HepG2 (cell line): Measurements from ENCODE around the gene SRD5A1. TPM values are rescaled to one million over a fixed set of nuclear protein-coding genes. Genes with fewer than 3 reads are reported as not detected.

Experiments used
- ATAC-seq: fragments of 200-7000 bp; cut with Tn5 transposase; 3 replicates; pipeline ENCODE4 v1.9.1; 2020; ENCODE audit warnings: mild to moderate bottlenecking, moderate library complexity
- BruUV-seq: library from RNA; stranded (reverse); fragments of 400-500 nt; replicated peaks from 2 replicates; lab custom pipeline; 2021; lab: Mats Ljungman, UMichigan
- CTCF ChIA-PET: fragments of 300-600 bp; formaldehyde crosslinking; extraction: SDS; loops from one replicate; lab custom pipeline; 2021; ENCODE audit warnings: low total read pairs, inconsistent platforms, low intra/inter-chr PET ratio; lab: Yijun Ruan, JAX
- POLR2A ChIA-PET: fragments of 350-600 bp; sonication (Branson Sonifier 250); formaldehyde crosslinking; loops from one replicate; lab custom pipeline; 2020; ENCODE audit warnings: antibody characterized with exemption, inconsistent platforms; lab: Yijun Ruan, JAX
- DNase-seq: peaks from one replicate; pipeline ENCODE4 v3.0.0-alpha.2; 2015; ENCODE audit warnings: low spot score
- FAIRE-seq: peaks from 3 replicates; lab custom pipeline; 2011; peaks lifted over from hg19 to GRCh38; lab: Jason Lieb, UNC
- H2AFZ ChIP-seq: one replicate; pipeline ENCODE4 v1.6.1; 2011; ENCODE audit warnings: low read length, inconsistent platforms
- H3K27ac ChIP-seq: fragments of 300-600 bp; 3 replicates; pipeline ENCODE4 v1.8.0; 2011; ENCODE audit warnings: mixed run types, mild to moderate bottlenecking, mixed read lengths, low read length, inconsistent platforms; ENCODE audit not compliant: insufficient read depth; ENCODE audit errors: extremely low read length
- H3K27me3 ChIP-seq, 2 experiments: fragments of 200-600 bp in 1 of 2; 2 replicates in 1 of 2; 3 replicates in 1 of 2; pipeline versions ENCODE4 v1.6.0 to v1.8.0; 2011; ENCODE audit warnings: low read length in 2 of 2, mild to moderate bottlenecking in 2 of 2, moderate library complexity in 2 of 2, inconsistent platforms in 1 of 2; ENCODE audit not compliant: insufficient read depth in 2 of 2, control insufficient read depth in 1 of 2
- H3K36me3 ChIP-seq, 2 experiments: fragments of 200-600 bp in 1 of 2; replicated peaks in 1 of 2; 2 replicates in 1 of 2; 3 replicates in 1 of 2; pipeline versions ENCODE4 v1.5.1 to v1.8.0; 2011; ENCODE audit warnings: low read length in 2 of 2, inconsistent platforms in 1 of 2; ENCODE audit not compliant: insufficient read depth in 2 of 2, control insufficient read depth in 1 of 2
- H3K4me1 ChIP-seq: 2 replicates; pipeline ENCODE4 v1.5.1; 2012; ENCODE audit warnings: low read length, inconsistent platforms; ENCODE audit not compliant: insufficient read depth
- H3K4me2 ChIP-seq: 2 replicates; pipeline ENCODE4 v1.6.0; 2011; ENCODE audit warnings: low read depth, low read length, inconsistent platforms
- H3K4me3 ChIP-seq, 3 experiments: fragments of 200-600 bp in 1 of 3; sonication (generic), shearing (Covaris generic) in 1 of 3; replicated peaks in 1 of 3; 2 replicates each; pipeline ENCODE4 v1.5.1; 2011 to 2016; ENCODE audit warnings: low read length in 3 of 3, inconsistent platforms in 2 of 3, low read depth in 2 of 3, mild to moderate bottlenecking in 2 of 3, control low read depth in 1 of 3, mixed read lengths in 1 of 3; ENCODE audit not compliant: insufficient read depth in 1 of 3
- H3K79me2 ChIP-seq: one replicate; pipeline ENCODE4 v1.6.1; 2011; ENCODE audit warnings: low read length, inconsistent platforms; ENCODE audit not compliant: insufficient read depth
- H3K9ac ChIP-seq: 2 replicates; pipeline ENCODE4 v1.6.0; 2011; ENCODE audit warnings: mild to moderate bottlenecking, low read depth, low read length, inconsistent platforms; ENCODE audit not compliant: insufficient read depth
- H3K9me3 ChIP-seq: 2 replicates; pipeline ENCODE4 v1.5.1; 2012; ENCODE audit warnings: mild to moderate bottlenecking, low read length
- H4K20me1 ChIP-seq: 2 replicates; pipeline ENCODE4 v1.6.0; 2011; ENCODE audit warnings: inconsistent platforms, mild to moderate bottlenecking, low read length, moderate library complexity; ENCODE audit not compliant: insufficient read depth
- EP300 ChIP-seq, 3 experiments: sonication (generic) in 1 of 3; formaldehyde crosslinking in 1 of 3; IDR thresholded peaks; 2 replicates each; pipeline versions ENCODE4 v1.5.1 to v1.6.1; 2011 to 2020; ENCODE audit warnings: low read depth in 2 of 3, low read length in 2 of 3, borderline replicate concordance in 1 of 3, improper control_type of control experiment in 1 of 3, mild to moderate bottlenecking in 1 of 3, missing genetic modification reagents in 1 of 3, moderate library complexity in 1 of 3
- HNF4G ChIP-seq, 2 experiments: sonication (generic) in 1 of 2; formaldehyde crosslinking in 1 of 2; IDR thresholded peaks; 2 replicates each; pipeline versions ENCODE4 v1.4.0 to v1.6.1; 2011 to 2020; ENCODE audit warnings: borderline replicate concordance in 2 of 2, low read depth in 2 of 2, mild to moderate bottlenecking in 2 of 2, low read length in 1 of 2, missing genetic modification reagents in 1 of 2, moderate library complexity in 1 of 2
- MED1 ChIP-seq: sonication (generic); formaldehyde crosslinking; IDR thresholded peaks from 2 replicates; pipeline ENCODE4 v1.4.0; 2020; ENCODE audit warnings: missing genetic modification reagents
- PITX1 ChIP-seq: sonication (generic); formaldehyde crosslinking; IDR thresholded peaks from 2 replicates; pipeline ENCODE4 v1.5.1; 2020; ENCODE audit warnings: mild to moderate bottlenecking, missing genetic modification reagents
- SAP130 ChIP-seq: IDR thresholded peaks from 2 replicates; pipeline ENCODE4 v1.6.1; 2016; ENCODE audit warnings: low read depth
- ZNF24 ChIP-seq: fragments of 450-650 bp; IDR thresholded peaks from 2 replicates; pipeline ENCODE4 v1.6.1; 2017; ENCODE audit warnings: antibody characterized with exemption, mild to moderate bottlenecking
- WGBS: methylation state at CpG from one replicate; pipeline ENCODE4 v1.1.6; 2017; ENCODE audit warnings: low lambda C conversion rate; 5-methylcytosine and 5-hydroxymethylcytosine counted together
- in situ Hi-C: cut with HindIII; loops from 2 replicates; pipeline ENCODE4 v1.10.0; 2017; ENCODE audit warnings: low pct_unique_long_range_greater_than_20kb; ENCODE audit not compliant: extremely low pct_ligation_motif_present
- intact Hi-C: fragments of 100-400 bp; cut with micrococcal nuclease; formaldehyde crosslinking; loops from one replicate; pipeline ENCODE4 v1.10.0; 2022; ENCODE audit not compliant: unreplicated experiment
- polyA plus RNA-seq, 8 experiments: library from polyadenylated mRNA; depleted of rRNA in 3 of 8; stranded (reverse) in 7 of 8; unstranded in 1 of 8; fragments of >200 nt; fragmentation: Illumina TruSeq in 4 of 8; extraction: Trizol in 4 of 8; gene quantifications; 2 replicates each; pipeline versions ENCODE4 v1.2.1 to v1.2.3, GENCODE V29; 2011 to 2016; ENCODE audit warnings: low read depth in 4 of 8, missing spikeins in 1 of 8, mixed read lengths in 1 of 8; ENCODE audit not compliant: insufficient read depth in 1 of 8
- total RNA-seq, 5 experiments: library from RNA; depleted of rRNA; stranded (reverse); fragments of >200 nt; fragmentation: Illumina TruSeq; extraction: Trizol; gene quantifications; 2 replicates each; pipeline ENCODE4 v1.2.3, GENCODE V29; 2016; ENCODE audit warnings: low read depth in 1 of 5
- TF ChIP-seq, protein P1 (sequence below): sonication (generic); formaldehyde crosslinking; IDR thresholded peaks from 2 replicates; pipeline ENCODE4 v1.5.1; 2020; ENCODE audit warnings: missing genetic modification reagents, mild to moderate bottlenecking, borderline replicate concordance
- TF ChIP-seq, protein P2 (sequence below): sonication (generic); formaldehyde crosslinking; IDR thresholded peaks from 2 replicates; pipeline ENCODE4 v1.4.0; 2020; ENCODE audit warnings: mild to moderate bottlenecking, missing genetic modification reagents
- TF ChIP-seq, protein P3 (sequence below): sonication (generic); formaldehyde crosslinking; conservative IDR thresholded peaks from 2 replicates; pipeline ENCODE4 v1.8.0; 2022; ENCODE audit warnings: low read depth, missing genetic modification reagents
- TF ChIP-seq, protein P4 (sequence below): sonication (generic); formaldehyde crosslinking; IDR thresholded peaks from 2 replicates; pipeline ENCODE4 v1.5.1; 2020; ENCODE audit warnings: mild to moderate bottlenecking, moderate library complexity, missing genetic modification reagents

SRD5A1 gene
- total and polyA plus RNA-seq, 2 of the 13 experiments (the other 11 are each of a cell fraction or from before 2014, with no cell fraction given), result 6.1 to 9.9 TPM

DNA sequence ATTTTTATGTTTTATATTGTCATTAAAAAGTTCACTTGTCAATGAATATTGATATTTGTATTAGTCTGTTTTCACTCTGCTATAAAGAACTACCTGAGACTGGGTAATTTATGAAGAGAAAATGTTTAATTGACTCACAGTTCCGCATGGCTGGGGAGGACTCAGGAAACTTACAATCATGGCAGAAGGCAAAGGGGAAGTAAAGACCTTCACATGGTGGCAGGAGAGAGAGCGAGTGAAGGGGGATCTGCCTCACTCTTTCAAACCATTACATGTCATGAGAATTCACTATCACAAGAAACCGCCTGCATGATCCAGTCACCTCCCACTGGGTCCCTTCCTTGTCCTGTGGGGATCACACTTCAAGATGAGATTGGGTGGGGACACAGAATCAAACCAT lies 27.4 kb downstream of the SRD5A1 start:
- Histone ChIP-seq H3K36me3 (peaks cover 2 to 29% of the 10 kb centered on the region in 2 experiments; a peak in 3 of 5 replicates), H3K79me2 (no peaks in the 10 kb centered on the region), H3K4me1 (no peaks in the 10 kb centered on the region), H3K27me3 (no peaks in the 10 kb centered on the region), H4K20me1 (no peaks in the 10 kb centered on the region), H3K4me3 (no peak overlapping the region), H3K9me3 (no peaks in the 10 kb centered on the region), H3K9ac (no peak overlapping the region), H3K27ac (no peak overlapping the region), H2AFZ (no peak overlapping the region), H3K4me2 (no peak overlapping the region)
- POLR2A ChIA-PET, result no interaction called here
- no peak for ATAC-seq
- CTCF ChIA-PET, result no interaction called here
- in situ Hi-C loops, result no loop called here
- no peak for FAIRE-seq
- intact Hi-C loops, result no loop called here
- BruUV-seq, result no TSS peak
- WGBS, result 97% methylated on average over 3 of the region's 3 CpGs
- TF ChIP-seq, protein P1, sequence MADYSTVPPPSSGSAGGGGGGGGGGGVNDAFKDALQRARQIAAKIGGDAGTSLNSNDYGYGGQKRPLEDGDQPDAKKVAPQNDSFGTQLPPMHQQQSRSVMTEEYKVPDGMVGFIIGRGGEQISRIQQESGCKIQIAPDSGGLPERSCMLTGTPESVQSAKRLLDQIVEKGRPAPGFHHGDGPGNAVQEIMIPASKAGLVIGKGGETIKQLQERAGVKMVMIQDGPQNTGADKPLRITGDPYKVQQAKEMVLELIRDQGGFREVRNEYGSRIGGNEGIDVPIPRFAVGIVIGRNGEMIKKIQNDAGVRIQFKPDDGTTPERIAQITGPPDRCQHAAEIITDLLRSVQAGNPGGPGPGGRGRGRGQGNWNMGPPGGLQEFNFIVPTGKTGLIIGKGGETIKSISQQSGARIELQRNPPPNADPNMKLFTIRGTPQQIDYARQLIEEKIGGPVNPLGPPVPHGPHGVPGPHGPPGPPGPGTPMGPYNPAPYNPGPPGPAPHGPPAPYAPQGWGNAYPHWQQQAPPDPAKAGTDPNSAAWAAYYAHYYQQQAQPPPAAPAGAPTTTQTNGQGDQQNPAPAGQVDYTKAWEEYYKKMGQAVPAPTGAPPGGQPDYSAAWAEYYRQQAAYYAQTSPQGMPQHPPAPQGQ (CRISPR knock-in tag), result no peak
- no peak for TF ChIP-seq ZNF24
- no peak for TF ChIP-seq HNF4G (IDR thresholded peaks at IDR 0.05; ENCODE audit: borderline replicate concordance, low read depth, low read length)
- TF ChIP-seq HNF4G (CRISPR knock-in tag; IDR thresholded peaks at IDR 0.05; ENCODE audit: borderline replicate concordance, low read depth), result no peak
- TF ChIP-seq SAP130 (CRISPR knock-in tag), result no peak
- no peak for TF ChIP-seq MED1 (CRISPR knock-in tag)
- TF ChIP-seq, protein P2, sequence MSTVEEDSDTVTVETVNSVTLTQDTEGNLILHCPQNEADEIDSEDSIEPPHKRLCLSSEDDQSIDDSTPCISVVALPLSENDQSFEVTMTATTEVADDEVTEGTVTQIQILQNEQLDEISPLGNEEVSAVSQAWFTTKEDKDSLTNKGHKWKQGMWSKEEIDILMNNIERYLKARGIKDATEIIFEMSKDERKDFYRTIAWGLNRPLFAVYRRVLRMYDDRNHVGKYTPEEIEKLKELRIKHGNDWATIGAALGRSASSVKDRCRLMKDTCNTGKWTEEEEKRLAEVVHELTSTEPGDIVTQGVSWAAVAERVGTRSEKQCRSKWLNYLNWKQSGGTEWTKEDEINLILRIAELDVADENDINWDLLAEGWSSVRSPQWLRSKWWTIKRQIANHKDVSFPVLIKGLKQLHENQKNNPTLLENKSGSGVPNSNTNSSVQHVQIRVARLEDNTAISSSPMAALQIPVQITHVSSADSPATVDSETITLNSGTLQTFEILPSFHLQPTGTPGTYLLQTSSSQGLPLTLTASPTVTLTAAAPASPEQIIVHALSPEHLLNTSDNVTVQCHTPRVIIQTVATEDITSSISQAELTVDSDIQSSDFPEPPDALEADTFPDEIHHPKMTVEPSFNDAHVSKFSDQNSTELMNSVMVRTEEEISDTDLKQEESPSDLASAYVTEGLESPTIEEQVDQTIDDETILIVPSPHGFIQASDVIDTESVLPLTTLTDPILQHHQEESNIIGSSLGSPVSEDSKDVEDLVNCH (CRISPR knock-in tag), result no peak
- TF ChIP-seq, protein P3, sequence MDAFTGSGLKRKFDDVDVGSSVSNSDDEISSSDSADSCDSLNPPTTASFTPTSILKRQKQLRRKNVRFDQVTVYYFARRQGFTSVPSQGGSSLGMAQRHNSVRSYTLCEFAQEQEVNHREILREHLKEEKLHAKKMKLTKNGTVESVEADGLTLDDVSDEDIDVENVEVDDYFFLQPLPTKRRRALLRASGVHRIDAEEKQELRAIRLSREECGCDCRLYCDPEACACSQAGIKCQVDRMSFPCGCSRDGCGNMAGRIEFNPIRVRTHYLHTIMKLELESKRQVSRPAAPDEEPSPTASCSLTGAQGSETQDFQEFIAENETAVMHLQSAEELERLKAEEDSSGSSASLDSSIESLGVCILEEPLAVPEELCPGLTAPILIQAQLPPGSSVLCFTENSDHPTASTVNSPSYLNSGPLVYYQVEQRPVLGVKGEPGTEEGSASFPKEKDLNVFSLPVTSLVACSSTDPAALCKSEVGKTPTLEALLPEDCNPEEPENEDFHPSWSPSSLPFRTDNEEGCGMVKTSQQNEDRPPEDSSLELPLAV, result no peak
- TF ChIP-seq, protein P4, sequence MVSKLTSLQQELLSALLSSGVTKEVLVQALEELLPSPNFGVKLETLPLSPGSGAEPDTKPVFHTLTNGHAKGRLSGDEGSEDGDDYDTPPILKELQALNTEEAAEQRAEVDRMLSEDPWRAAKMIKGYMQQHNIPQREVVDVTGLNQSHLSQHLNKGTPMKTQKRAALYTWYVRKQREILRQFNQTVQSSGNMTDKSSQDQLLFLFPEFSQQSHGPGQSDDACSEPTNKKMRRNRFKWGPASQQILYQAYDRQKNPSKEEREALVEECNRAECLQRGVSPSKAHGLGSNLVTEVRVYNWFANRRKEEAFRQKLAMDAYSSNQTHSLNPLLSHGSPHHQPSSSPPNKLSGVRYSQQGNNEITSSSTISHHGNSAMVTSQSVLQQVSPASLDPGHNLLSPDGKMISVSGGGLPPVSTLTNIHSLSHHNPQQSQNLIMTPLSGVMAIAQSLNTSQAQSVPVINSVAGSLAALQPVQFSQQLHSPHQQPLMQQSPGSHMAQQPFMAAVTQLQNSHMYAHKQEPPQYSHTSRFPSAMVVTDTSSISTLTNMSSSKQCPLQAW, result no peak
- TF ChIP-seq PITX1 (CRISPR knock-in tag), result no peak
- TF ChIP-seq EP300 (IDR thresholded peaks at IDR 0.05; ENCODE audit: low read depth in 2 of 2, low read length in 2 of 2), result no peak
- no peak for TF ChIP-seq EP300 (CRISPR knock-in tag; IDR thresholded peaks at IDR 0.05; ENCODE audit: borderline replicate concordance)
- DNase-seq, result no peak
